ENCODE measurements around the gene IER2. TPM values are rescaled to one million over a fixed set of nuclear protein-coding genes. Genes with fewer than 3 reads are reported as not detected.

Gene IER2
- total and polyA plus RNA-seq, 5 donors, result 22.2 to 62.9 (median 34.4) TPM

DNA sequence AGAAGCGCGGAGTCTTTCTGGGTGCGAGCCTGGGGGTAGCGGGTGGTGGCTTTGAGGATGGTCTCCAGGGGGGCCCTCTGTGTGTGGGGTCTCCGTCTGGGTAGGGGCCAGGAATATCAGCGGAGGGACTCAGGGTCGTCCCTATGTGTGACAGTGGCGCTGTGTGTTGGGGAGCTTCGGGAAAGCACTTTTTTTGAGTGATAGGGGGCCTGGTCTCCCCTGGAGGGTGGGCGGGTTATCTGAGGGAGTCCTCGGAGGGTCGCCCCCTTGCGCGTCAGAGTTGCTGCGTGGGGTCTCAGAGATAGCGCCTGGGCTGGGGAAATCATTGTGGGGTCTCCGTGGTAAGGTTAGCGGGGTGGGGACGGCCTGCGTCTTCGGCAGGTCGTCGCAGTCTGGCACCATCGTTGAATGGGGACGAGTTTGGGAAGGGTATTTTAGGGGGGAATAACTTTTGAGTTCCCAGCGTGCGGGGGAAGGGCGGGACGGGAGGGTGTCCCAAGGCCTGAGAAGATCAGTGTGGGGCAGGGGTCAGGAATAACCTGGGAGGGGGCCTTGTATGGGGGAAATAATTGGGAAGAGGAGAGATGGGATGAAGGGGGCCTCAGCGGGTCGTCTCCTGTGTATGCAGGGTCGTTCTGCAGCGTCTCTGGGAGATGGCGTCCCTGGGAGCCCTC is 857 bp downstream of the IER2 start:
- H3K4me3 ChIP-seq (ENCODE audit: low read length), result peak overlapping the region; percentile 77
- H3K9me3 ChIP-seq (ENCODE audit: control insufficient read depth, low read length), result no peaks in the 10 kb centered on the region
- no peak for ATAC-seq
- intact Hi-C loops (cut with DNase I), result no loop called here
- H3K27ac ChIP-seq (ENCODE audit: low read length), result peak overlapping the region; percentile 99
- peak in 1 of 3 donors; percentile 41 for DNase-seq
- under 1% methylated on average over 34 of the region's 34 CpGs for WGBS
- H3K27me3 ChIP-seq (ENCODE audit: control insufficient read depth, insufficient read depth), result no peaks in the 10 kb centered on the region
- H3K4me1 ChIP-seq (ENCODE audit: control insufficient read depth, insufficient read depth, low read length), result peaks cover 4% of the 10 kb centered on the region

DNA sequence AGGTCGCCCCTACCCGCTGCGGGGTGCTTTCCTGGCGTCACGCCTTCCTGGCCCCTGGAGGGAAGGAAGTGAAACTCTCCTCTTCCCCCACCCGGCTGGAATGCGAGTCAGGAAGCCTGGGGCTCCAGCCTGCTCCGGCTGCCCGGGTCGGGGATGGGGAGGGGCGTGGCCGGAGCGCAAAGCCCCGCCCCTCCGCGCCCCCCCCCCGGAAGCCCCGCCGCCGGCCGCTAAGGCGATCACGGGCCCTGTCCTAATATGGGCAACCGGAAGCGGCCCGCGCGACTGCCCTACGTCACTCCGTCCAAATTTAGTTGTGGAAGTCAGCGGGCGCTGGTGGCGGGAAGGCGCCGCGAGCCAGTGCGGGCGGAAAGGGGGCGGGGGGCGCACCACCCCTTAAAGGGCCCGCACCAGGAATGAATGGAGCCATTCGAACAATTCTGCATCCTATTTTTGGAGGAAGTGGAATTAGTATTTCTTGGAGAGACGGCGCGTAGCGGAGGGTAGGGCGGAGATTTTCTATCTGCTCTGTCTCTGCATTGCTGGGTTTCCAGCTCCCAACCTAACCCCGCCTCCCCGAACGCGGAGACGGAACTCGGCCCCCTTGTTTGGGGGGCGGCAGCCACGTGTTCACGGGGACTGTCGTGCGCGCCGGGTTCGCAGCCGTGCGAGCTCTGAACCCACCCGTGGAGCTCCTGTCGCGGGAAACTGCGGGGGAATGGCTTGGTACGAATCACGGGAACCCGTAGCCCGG is 1.6 kb downstream of the IER2 start:
- Histone ChIP-seq H3K9me3 (ENCODE audit: control insufficient read depth, low read length) (no peaks in the 10 kb centered on the region), H3K27me3 (ENCODE audit: control insufficient read depth, insufficient read depth) (no peaks in the 10 kb centered on the region), H3K4me1 (ENCODE audit: control insufficient read depth, insufficient read depth, low read length) (peaks cover 4% of the 10 kb centered on the region), H3K4me3 (ENCODE audit: low read length) (peak overlapping the region; percentile 77), H3K27ac (ENCODE audit: low read length) (peak overlapping the region; percentile 99)
- WGBS, result under 1% methylated on average over 71 of the region's 71 CpGs
- DNase-seq (peak; percentile 98 to 99 (median 99)), ATAC-seq (peak; percentile 72 to 80)
- intact Hi-C loops (cut with DNase I), result no loop called here

DNA sequence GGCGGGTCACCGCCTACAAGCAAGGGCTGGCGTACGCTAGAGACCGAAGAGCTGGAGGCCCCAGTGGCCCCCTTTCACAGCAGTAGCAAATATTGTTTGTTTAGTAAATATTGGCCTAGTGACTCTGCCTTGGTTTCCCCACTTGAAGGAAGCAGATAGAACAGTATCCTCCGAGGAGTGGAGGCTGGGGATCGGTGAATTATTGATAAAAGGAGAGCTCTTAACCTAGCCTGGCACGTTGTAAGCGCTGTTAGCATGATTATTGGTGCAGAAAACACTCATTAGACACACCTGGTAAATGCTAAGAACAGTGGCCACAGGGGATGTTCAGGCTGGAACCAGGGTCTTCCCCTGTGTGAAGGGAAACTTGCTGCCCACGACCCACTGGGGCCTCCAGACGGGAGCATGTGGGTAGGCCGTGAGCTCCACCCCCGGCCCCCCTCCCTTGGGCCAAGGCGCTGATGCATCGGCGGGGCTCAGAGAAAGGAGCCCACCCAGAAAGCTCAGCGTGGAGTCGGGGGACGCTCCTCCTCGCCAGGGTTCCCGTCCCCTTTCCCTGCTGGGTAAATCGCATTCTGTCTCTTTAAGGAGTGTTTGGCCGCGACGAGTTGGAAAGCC is 2.3 kb downstream of the IER2 start:
- H3K4me3 ChIP-seq (ENCODE audit: low read length), result peak overlapping the region; percentile 72
- no peaks in the 10 kb centered on the region for H3K27me3 ChIP-seq (ENCODE audit: control insufficient read depth, insufficient read depth)
- peak; percentile 0 for ATAC-seq
- no peak for DNase-seq
- intact Hi-C loops (cut with DNase I), result no loop called here
- WGBS, result under 1% methylated on average over 25 of the region's 25 CpGs
- no peaks in the 10 kb centered on the region for H3K9me3 ChIP-seq (ENCODE audit: control insufficient read depth, low read length)
- peak overlapping the region; percentile 91 for H3K27ac ChIP-seq (ENCODE audit: low read length)
- H3K4me1 ChIP-seq (ENCODE audit: control insufficient read depth, insufficient read depth, low read length), result peaks cover 4% of the 10 kb centered on the region

DNA sequence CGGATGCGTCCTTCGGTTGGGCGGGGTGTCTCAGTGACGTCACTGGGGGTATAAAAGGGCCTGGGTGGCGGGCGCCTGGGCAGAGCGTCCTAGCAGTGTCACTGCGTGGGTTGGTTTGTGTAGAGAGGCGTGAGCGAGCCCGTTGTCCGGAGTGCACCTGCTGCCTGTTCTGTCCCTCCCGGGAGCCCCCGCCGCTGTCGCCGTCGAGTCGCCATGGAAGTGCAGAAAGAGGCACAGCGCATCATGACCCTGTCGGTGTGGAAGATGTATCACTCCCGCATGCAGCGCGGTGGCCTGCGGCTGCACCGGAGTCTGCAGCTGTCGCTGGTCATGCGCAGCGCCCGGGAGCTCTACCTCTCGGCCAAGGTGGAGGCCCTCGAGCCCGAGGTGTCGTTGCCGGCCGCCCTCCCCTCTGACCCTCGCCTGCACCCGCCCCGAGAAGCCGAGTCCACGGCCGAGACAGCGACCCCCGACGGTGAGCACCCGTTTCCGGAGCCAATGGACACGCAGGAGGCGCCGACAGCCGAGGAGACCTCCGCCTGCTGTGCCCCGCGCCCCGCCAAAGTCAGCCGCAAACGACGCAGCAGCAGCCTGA is 2.9 kb downstream of the IER2 start:
- intact Hi-C loops (cut with DNase I), result no loop called here
- no peaks in the 10 kb centered on the region for H3K27me3 ChIP-seq (ENCODE audit: control insufficient read depth, insufficient read depth)
- H3K4me1 ChIP-seq (ENCODE audit: control insufficient read depth, insufficient read depth, low read length), result peaks cover 4% of the 10 kb centered on the region
- peak; percentile 57 to 69 for ATAC-seq
- DNase-seq, result peak; percentile 93 to 98 (median 97)
- peak overlapping the region; percentile 91 for H3K27ac ChIP-seq (ENCODE audit: low read length)
- WGBS, result 1% methylated on average over 59 of the region's 59 CpGs
- peak overlapping the region; percentile 72 for H3K4me3 ChIP-seq (ENCODE audit: low read length)
- no peaks in the 10 kb centered on the region for H3K9me3 ChIP-seq (ENCODE audit: control insufficient read depth, low read length)

DNA sequence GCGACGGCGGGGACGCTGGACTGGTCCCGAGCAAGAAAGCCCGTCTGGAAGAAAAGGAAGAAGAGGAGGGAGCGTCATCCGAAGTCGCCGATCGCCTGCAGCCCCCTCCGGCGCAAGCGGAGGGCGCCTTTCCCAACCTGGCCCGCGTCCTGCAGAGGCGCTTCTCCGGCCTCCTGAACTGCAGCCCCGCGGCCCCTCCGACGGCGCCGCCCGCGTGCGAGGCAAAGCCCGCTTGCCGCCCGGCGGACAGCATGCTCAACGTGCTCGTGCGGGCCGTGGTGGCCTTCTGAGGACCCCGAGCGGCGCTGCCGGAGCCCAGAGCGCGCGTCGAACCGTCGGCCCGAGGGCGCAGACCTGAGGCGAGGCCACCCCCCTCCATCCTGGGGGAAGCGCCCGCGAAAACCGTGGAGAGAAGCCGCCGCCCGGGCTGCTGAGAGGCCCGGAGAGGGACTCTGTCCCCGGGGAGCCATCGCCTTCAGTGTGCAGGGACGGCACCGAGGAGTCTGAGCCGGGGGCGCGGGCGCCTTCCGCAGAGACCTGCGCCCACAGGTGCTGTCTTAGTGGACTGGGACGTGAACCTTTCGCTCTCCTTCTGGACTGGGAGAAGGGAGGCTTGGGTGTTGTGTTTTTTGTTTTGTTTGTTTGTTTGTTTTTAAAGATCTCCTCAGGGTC is 3.5 kb downstream of the IER2 start:
- DNase-seq (peak; percentile 55 to 82 (median 80)), ATAC-seq (no peak)
- WGBS, result 8% methylated on average over 69 of the region's 69 CpGs
- H3K4me1 ChIP-seq (ENCODE audit: control insufficient read depth, insufficient read depth, low read length), result peaks cover 2% of the 10 kb centered on the region
- H3K27me3 ChIP-seq (ENCODE audit: control insufficient read depth, insufficient read depth), result no peaks in the 10 kb centered on the region
- H3K9me3 ChIP-seq (ENCODE audit: control insufficient read depth, low read length), result no peaks in the 10 kb centered on the region
- peak overlapping the region; percentile 91 for H3K27ac ChIP-seq (ENCODE audit: low read length)
- H3K4me3 ChIP-seq (ENCODE audit: low read length), result peak overlapping the region; percentile 72
- intact Hi-C loops (cut with DNase I), result no loop called here

DNA sequence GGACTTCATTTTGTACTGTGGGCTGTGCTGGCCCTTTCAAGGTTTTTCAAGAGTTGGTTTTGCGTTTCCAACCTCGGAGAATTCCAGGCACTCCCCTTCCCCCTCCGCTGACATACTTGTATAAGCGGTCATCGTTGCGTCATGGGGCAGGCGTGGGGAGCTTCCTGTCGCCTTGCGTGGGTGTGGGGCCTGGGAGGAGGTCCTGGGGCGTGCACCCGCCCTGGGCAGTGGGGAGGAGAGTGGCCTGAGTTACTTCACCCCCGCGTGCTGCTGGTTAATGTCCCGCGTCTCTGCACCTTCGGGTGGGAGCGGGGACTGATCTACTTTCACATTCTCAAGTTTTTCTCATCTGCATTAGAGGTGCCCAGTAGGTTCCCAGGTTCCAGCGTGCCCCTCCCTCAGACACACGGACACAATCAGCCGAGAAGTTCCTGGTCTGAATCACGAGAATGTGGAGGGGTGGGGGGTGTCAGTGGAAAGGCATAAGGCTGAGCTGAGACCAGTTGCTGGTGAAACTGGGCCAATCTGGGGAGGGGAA is 4.1 kb downstream of the IER2 start:
- ATAC-seq, result peak; percentile 34 to 50
- 3% methylated on average over 21 of the region's 21 CpGs for WGBS
- H3K27me3 ChIP-seq (ENCODE audit: control insufficient read depth, insufficient read depth), result no peaks in the 10 kb centered on the region
- H3K4me3 ChIP-seq (ENCODE audit: low read length), result peak overlapping the region; percentile 72
- no peaks in the 10 kb centered on the region for H3K4me1 ChIP-seq (ENCODE audit: control insufficient read depth, insufficient read depth, low read length)
- H3K9me3 ChIP-seq (ENCODE audit: control insufficient read depth, low read length), result no peaks in the 10 kb centered on the region
- intact Hi-C loops (cut with DNase I), result no loop called here
- peak overlapping the region; percentile 91 for H3K27ac ChIP-seq (ENCODE audit: low read length)
- DNase-seq, result peak; percentile 96 to 97 (median 97)

DNA sequence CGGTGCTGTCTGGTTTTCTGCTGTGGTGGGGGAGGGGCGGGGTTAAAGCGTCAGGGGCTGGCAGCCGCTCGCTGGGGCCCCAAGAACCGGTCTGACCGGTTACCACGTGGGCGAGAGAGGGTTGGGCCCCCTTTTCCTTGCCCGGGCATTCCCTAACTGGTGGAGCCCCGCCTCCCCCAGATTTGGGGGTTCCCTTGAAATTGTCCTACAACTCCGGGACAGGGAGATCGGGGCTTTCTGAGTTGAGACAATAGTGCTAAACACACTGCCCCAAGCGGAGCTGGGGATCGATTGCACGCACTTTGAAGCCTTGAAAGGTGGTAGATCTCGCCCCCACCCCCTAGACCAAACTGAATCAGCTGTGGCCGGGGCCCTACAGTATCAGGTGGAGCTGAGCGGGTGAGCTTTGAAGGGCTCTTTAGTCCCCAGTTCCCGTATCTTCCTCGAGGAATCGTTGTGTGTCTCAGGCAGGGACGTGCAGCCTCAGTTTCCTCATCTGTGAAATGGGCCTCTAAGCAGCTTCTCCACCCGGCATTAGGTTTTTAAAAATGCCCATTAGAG is 4.8 kb downstream of the IER2 start:
- intact Hi-C loops (cut with DNase I), result no loop called here
- DNase-seq (peak; percentile 72 to 87 (median 82)), ATAC-seq (no peak)
- no peaks in the 10 kb centered on the region for H3K9me3 ChIP-seq (ENCODE audit: control insufficient read depth, low read length)
- peak overlapping the region; percentile 94 for H3K27ac ChIP-seq (ENCODE audit: low read length)
- peak overlapping the region; percentile 72 for H3K4me3 ChIP-seq (ENCODE audit: low read length)
- H3K27me3 ChIP-seq (ENCODE audit: control insufficient read depth, insufficient read depth), result no peaks in the 10 kb centered on the region
- 16% methylated on average over 24 of the region's 24 CpGs for WGBS
- H3K4me1 ChIP-seq (ENCODE audit: control insufficient read depth, insufficient read depth, low read length), result no peaks in the 10 kb centered on the region

DNA sequence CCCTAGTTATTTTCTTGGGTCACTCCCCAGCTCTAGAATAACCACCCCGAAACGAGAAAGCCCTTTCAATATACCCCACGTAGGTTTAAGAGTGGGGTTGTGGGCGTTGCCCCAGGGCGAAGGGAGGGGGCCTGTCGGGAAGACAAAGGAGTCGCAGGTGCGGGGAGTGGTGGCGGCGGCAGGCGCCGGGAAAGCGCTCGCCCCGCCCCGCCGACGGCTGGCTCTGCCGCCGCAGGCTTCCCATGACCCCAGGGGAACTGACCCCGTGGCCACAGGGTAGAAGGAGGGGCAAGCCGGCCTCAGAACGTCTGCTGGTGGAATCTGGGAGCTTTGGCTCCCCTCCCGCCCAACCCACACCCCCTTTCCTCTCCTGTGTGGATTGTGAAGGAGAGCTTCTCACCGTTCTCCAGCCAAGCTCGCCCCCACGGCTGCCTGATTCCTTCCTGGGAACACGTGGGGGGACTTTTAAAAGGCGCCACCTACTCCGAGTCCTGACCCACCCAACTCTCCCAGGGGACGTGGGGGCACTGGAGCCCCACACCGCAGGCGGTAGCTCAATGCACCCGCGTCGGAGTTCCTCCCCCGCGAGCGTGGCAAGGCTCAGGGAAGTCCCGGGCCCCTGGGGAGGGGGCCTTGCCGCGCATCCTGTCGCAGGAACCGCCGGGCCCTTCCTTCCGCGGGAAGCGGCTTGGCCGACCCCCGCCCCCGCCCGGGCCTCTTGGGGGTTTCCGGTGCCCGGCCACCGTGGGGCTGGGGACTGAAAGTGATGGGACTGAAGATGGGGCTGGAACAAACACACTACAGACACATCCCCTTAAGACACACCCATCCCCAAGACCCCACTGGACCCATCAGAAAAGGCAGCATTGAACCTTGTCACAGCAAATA is 5.5 kb downstream of the IER2 start:
- intact Hi-C loops (cut with DNase I), result no loop called here
- Histone ChIP-seq H3K4me1 (ENCODE audit: control insufficient read depth, insufficient read depth, low read length) (no peaks in the 10 kb centered on the region), H3K9me3 (ENCODE audit: control insufficient read depth, low read length) (no peaks in the 10 kb centered on the region), H3K27me3 (ENCODE audit: control insufficient read depth, insufficient read depth) (no peaks in the 10 kb centered on the region), H3K27ac (ENCODE audit: low read length) (peak overlapping the region; percentile 94), H3K4me3 (ENCODE audit: low read length) (peak overlapping the region; percentile 72)
- ATAC-seq, result peak; percentile 1 to 24
- WGBS, result 12% methylated on average over 55 of the region's 55 CpGs
- peak; percentile 88 to 94 (median 92) for DNase-seq

DNA sequence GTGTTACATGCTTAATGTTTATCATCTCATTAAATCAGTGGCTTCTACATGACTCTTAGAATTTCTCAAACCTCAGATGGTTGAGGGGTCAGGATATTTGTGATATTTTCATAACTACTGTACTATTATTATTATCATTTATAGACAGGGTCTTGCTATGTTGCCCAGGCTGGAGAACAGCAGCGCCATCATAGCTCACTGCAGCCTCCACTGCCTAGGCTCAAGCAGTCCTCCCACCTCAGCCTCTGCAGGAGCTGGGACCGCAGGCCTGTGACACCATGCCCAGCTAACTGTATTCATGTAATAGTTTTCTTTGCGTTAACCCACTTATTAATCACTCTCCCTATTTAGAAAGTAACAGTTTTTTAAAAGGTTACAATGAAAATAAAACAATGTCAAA is 9.5 kb downstream of the IER2 start:
- H3K27ac ChIP-seq (ENCODE audit: low read length), result no peak overlapping the region
- intact Hi-C loops (cut with DNase I), result loop anchor here in 1 of 4 donors (5.0 kb wide), 1 partner anchor 57 kb away; the partner anchor contains the start of gene LYL1
- H3K4me1 ChIP-seq (ENCODE audit: control insufficient read depth, insufficient read depth, low read length), result peaks cover 7% of the 10 kb centered on the region
- WGBS, result 96% methylated on average over 3 of the region's 3 CpGs
- no peaks in the 10 kb centered on the region for H3K9me3 ChIP-seq (ENCODE audit: control insufficient read depth, low read length)
- ATAC-seq (no peak), DNase-seq (no peak)
- H3K4me3 ChIP-seq (ENCODE audit: low read length), result no peak overlapping the region
- no peaks in the 10 kb centered on the region for H3K27me3 ChIP-seq (ENCODE audit: control insufficient read depth, insufficient read depth)
